NCI-H2196 treated with DMSO at 0.1 percent for 48 hours (cell line): ENCODE results near the gene NPHS2.

ENCODE experiments used
- DNase-seq: peaks from one replicate; lab custom pipeline; 2025; ENCODE audit not compliant: unreplicated experiment; lab: John Stamatoyannopoulos, UW

NPHS2 gene

DNA sequence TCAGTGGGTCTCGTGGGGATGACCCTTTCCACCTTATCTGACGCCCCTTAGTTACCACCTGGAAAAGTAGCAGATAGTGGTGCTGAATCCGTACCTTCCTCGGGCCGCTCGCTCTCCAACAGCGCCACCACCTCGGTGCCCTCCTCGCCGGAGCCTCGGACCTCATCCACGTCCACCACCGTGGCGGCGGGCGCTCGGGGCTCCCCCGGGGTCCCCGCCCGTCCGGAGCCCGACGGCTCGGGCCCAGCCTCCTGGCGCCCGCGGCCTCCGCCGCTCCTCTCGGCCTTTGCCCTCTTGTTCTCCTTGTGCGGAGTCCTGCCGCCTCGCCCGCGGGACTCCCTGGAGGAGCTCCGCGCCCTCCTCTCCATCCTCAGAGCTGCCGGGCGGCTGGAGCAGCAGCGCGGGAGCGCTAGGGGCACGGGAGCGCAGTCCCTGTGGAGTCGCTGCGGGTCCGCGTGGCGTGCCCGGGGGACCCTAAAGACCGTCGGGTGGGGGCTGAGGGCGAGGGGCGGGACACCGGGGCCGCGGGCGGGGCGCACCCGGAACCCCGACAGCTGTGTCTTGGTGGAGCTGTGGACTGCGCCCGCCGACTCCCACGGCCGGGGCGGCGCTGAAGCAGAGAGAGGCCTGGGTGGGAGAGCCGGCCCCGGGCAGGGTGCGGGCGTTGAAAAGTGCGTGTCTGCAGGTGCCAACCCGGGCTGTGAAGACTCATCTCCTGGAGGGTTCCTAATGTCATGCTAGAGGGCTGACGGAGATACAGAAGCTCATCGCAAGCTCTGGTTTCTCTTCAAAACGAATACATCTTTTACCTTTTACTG is at the start of gene NPHS2:
Gene NPHS2 (minus strand): TSS at position 452 of the 818 bp plus-strand sequence. CDS start 84 bp downstream, at position 368.
- no peak for DNase-seq

DNA sequence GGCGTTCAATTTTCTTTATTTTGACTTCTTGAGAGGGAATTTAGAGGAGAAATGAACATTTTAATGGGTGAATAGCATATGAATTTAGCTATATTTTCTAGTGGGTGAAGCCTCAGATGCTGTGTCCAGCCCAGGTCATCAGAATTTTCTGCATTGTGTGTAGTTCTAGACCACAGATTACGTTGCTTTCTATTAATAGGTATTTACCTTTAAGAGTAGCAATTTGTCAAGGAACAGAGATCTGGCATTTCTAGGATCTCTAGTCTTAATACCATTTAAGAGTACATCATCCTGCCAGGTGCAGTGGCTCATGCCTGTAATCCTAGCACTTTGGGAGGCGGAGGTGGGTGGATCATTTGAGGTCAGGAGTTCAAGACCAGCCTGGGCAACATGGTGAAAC is 36.6 kb upstream of the NPHS2 start:
- no peak for DNase-seq

DNA sequence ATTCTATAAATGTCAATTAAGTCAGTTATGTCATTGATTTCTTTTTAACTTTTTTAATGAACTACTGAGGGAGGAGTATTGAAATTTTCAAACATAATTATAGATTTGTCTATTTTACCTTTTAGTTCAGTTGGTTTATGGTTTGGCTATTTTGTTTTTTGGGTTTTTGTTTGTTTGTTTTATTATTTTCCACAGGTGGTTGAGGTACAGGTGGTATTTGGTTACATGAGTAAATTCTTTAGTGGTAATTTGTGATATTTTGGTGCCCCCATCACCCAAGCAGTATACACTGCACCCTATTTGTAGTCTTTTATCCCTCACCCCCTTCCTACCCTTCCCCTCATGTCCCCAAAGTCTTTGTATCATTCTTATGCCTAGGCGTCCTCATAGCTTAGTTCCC is 25.3 kb upstream of the NPHS2 start:
- DNase-seq = no peak

DNA sequence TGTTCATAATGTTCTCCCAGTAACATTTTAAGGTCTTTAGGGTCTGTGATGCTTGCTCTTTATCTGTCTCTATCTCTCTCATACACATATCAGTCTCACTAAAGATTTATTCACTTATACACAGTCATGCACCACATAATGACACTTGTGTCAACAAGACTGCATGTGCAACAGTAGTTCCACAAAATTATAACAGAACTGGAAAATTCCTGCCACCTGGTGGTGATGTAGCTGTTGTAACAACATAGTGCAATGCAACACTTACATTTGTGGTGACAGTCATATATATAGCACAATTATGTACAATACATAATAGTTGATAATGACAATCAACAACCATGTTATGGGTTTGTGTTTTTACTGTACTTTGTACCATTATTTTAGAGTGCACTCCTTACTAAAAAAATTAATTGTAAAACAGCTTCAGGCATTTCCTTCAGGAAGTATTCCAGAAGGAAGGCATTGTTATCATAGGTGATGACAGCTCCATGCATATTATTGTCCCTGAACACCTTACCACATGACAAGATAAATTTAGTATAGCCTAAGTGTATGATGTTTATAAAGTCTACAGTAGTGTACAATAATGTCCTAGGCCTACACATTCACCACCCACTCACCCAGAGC is 24.0 kb upstream of the NPHS2 start:
- no peak for DNase-seq

DNA sequence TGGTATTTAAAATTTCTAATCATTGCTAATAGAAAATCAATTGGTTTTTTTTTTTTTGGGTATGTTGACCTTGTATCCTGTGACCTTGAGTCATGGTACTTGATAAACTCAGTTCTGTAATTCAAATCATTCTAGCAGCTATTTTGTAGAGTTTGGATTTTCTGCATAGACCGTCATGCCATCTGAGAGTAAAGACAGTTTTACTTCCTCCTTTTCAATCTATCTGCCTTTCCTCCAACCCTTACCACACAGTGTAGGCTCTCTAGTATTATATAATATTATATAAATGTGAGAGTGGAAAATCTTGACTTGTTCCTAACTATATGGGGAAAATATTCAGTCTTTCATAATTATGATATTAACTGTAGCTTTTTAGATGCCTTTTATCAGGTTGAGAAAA is 22.9 kb upstream of the NPHS2 start:
- no peak for DNase-seq

DNA sequence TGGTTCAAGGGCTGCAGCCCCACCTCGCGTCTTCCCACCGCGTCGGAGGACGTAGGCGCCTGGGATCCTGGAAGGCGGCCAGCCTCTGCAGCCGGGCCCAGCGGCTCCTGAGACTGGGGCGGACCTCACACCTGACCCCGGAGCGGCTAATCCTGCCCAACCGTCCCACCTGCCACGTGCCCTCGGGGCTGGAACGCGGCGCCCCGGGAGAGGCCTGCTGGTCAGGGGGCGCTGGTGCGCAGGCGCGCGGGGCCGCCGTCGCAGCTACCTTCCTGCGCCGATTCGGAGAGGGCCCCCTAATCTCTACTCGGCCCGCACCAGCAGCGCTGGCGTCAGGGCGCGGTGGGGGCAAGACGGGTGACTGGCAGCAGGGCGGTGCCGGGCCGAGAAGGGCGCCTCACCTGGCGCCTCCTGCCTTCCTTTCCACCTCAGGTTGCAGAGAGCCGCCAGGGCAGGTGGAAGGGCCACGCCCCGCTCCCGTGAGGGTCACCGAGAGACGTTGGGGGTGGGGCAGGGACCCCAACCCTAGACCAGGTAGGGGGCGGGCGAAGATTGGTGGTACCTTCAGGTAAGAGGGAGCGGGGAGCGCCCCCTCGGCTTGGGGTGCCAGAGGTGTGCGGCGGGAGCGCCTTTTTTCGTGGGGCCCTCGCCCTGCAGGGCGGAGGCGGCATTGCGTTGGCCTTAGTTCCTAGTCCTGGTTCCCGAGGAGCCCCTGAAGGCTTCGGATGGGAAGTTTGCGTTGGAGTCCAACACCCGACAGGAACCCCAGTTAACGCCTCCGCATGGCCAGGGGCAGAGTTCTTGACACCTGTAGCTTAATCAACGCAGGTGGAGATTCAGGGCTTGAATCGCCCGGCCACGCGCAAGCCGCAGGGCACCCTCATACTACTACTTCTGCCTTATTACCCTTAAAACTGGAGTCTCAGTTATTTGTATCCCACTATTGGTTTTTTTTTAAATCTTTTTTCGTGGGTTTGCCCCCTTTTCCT is 16.1 kb upstream of the NPHS2 start, which contains the start of gene TDRD5:
Gene TDRD5 (plus strand): TSS at position 241 of the 989 bp plus-strand sequence. CDS start 784 bp downstream, outside the sequence.
- no peak for DNase-seq

DNA sequence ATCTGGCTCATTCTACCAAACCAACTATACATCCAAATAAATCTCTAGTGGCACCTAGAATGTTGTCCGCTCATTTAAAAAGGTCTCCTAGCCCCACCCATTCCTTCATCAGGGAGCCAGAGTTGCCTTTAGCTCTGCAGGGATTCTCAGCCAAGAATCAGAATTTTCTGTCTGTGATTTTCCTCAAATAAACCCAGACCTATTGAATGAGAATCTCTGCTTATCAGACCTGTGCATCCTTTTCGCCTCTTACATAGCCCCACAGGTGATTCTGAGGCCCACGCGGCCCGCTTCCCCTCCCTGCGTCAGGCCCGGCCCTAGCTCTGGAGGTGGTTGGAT is 15.5 kb upstream of the NPHS2 start:
- DNase-seq = no peak

DNA sequence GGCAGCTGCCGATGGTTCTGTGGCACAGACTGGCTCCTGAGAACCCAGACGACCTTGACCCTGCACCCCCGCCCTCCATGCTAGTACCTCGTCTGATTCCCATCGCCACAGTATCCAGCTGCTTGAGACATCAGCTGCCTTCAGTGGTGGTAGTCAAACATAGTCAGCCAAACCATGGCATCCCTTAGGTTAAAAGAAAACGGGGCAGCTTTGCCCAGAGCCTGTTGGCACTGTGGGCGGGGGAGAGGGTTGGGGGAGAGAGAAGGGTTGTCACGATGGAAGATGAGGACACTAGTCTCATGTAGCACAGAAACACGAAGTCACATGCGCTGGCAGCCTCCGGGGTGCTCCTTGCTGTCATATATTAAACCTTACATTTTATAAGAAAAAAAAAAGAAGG is 14.9 kb upstream of the NPHS2 start:
- no peak for DNase-seq

DNA sequence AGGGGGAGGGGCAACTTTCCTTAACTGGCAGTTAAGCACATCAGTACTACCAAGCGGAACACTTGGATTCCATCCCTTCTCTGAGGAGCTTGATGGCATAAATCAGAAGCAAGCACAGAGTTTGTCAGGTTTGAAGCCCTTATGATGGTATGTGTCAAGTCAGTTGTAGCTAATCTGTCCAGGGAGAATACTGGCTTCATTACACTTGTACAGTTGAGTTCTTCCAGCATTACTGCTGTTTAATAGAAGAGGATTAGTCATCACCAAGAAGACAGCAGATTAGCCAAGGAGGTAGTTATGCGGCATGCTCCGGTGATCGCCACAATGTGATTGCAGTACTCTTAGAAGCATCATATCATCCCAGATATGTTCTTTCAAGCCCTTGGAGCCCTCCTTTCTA is 13.8 kb upstream of the NPHS2 start:
- DNase-seq = no peak

DNA sequence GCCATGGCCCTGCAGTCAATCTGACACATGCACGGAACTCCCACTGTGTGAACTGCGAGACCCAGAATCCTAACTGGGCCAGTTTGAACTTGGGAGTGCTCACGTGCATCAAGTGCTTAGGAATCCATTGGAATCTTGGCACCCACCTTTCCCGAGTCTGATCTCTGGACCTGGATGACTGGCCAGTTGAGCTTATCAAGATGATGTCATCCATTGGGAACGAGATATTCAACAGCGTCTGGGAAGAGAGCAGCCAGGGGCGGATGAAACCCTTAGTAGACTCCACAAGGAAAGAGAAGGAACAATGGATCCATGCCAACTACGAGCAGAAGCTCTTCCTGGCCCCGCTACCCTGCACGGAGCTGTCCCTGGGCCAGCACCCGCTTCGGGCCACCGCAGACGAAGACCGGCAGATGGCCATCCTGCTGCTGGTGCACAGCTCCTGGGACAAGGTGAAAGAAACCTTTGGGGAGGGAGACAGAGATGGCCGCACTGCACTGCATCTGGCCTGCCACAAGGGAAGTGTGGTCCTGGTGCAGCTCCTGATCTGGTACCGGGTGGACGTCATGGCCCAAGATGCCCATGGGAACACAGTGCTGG is 12.8 kb upstream of the NPHS2 start:
- DNase-seq = no peak

DNA sequence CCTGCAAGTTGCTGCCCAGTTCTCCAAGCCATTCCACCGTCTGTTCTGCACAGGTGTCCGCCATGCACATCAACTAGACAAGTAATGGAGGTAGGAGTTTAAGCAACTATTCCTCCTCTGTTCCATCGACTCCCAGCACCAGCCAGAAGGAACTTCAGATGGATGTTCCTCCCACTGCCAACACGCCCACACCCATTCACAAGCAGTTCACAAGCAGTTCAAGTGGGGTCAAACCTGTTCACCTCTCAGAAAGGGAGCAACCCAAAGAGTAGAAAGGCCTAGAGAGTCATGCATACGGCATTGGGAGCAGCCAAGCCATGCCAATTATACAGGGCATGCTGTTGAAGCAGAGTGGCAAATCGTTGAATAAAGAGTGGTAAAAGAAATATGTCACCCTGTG is 11.6 kb upstream of the NPHS2 start:
- no peak for DNase-seq

DNA sequence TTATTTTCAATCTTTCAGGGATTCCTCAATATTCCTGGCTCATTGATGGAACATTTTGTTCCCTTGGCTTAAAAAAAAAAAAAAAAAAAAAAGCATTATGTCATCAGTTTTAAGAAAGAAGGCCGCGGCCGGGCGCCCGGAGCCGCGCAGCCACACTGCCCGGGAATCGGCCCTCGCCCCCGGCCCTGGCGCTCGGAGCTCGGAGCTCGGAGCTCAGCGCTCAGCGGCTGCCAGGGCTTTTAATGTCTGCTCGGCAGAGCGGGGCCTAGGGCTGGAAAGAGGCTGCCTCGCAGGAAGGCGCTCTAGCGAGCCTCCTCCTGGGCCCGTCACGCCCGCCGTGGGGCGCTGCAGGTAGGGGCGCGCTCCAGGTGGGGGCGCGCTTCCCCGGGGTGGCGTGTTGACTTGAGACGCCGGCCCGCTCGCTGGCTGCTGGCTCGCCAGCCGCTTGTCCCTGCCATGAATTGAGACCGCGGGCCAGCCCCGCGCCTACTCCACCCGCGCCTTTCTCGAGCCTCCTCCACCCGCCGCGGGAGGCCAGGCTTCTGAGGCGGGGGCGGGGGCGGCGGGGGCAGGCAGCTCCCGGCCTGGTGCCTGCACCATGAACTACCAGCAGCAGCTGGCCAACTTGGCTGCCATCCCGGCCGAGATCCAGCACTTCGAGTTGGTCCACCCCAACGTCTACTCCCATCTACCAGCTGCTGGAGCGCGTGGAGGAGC is 10.5 kb upstream of the NPHS2 start:
- no peak for DNase-seq

DNA sequence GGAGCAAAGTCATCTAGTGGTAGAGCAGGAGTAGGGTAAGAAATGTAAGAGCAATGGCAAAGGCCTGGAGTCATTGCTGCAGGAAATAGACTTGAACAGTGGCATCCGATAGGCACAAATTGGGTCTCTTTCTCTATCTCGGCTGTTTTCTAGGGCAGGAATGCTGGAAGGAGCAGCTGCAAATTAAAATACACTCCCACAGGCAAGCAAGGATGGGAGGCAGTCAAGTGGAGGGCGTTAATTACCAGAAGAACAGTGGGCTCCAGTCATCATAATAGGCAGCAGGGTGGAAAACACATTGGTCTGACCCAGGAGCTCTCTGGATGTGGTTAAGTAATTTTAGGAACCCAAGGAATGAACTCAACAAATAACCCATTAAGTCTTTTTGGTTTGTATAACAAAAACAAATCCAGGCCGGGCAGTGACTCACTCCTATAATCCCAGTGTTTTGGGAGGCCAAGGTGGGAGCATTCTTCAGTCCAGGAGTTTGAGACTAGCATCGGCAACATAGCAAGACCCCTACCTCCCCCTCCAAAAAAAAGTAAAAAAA is 8.1 kb upstream of the NPHS2 start:
- DNase-seq = no peak

DNA sequence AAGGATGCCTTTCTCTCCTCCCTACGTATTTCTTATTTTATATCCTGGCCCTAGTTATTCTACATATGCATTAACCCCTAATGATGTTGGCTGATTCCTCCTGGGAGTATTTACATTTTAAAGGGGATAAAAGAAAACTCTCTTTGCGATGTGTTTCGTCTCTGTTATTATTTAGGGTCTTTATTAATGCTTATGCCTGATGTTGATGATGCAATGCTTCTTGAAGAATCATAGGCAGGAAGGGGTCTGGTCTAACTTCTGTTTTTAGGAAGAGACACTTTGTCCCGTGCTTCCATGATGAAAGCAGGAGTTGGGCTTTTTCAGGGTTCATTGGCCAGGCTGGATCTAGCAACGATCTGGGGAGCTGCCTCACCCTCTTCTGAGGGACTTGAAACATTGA is 761 bp upstream of the NPHS2 start:
- no peak for DNase-seq

DNA sequence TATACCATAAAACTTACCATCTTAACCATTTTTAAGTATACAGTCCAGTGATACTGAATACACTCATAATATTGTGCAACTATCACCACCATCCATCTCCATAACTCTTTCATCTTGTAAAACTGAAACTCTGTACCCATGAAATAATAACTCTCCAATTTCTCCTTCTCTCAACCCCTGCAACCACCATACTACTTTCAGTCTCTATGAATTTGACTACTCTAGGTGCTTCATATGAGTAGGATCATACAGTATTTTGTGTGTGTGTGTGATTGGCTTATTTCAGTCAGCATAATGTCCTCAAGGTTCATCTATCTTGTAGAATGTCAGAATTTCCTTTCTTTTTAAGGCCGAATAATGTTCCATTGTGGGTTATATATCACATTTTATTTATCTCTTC is 17.7 kb downstream of the NPHS2 start:
- no peak for DNase-seq

DNA sequence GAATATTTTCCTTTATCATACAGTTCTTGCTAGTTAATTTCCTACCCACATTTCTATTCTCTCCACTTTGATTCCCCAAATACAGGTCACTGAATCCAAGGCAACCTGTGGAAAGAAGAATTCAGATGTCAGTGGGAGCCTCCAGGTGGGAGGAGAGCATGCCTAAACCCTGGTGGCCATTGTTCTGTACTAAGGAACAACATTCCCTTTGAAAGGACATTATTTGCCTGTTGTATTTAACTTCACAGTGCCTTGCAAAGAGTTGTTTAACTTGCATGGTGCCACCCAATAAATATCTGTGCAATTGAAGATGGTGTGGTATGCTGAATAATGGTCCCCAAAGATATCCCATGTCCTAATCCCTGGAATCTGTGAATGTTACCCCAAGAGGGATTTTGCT is 21.3 kb downstream of the NPHS2 start:
- DNase-seq = no peak

DNA sequence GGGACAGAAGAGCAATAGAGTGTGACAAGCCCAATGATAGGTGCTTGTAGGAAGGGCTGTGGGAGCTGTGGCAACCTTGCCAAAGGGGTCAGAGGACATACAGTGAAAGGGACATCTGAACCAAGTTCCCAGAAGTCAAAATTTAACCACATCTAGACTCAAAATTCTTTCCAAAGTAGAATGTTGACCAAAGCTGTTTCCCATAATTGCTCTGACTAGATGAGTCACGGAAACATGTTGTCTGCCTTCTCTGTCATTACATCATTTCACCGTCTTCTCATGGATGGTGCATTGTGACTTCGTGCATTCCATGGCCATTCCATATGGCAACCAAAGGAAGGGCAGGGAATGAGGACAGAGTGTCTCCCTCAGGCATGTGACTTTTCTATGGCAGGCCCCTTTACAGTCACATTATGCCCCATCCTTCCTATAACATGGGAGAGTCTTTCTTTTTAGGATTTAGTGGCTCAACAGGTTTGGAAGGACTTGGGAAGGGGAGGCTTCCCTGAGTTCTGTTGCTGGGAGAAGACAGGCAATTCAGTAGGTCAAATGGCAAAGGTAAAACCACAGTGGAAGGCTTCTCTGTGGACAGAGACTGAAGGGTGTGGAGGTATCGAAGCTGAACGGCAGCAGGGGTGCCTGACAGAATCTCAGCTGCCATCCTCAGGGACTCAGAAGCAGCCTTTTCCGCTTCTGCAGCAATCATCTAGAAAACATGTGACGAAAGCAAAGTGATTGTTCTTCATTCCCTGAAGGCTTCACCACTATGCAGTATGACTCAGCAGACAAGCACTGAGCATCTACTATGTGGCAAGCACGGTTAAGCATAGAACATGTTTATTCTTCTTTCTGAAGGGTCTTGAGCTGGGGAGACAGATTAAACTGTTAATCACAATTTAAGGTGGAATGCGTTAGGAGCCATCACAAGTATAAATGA is 24.7 kb downstream of the NPHS2 start:
- no peak for DNase-seq

DNA sequence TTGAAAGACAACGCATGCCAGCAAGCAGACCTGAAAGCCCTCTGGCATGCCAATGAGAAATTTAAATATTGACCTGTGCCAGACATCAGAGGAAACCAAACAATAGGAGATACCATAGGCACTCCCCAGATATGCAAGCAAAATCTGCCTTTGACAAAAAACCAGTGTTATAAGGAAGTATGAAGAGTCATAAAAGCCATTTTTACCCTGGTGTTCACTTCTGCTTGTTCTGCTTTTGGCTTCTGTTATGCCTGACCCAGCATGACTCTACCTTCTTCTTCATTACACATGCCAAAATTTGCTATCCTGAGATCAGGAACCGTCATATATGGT is 26.4 kb downstream of the NPHS2 start:
- DNase-seq = no peak

DNA sequence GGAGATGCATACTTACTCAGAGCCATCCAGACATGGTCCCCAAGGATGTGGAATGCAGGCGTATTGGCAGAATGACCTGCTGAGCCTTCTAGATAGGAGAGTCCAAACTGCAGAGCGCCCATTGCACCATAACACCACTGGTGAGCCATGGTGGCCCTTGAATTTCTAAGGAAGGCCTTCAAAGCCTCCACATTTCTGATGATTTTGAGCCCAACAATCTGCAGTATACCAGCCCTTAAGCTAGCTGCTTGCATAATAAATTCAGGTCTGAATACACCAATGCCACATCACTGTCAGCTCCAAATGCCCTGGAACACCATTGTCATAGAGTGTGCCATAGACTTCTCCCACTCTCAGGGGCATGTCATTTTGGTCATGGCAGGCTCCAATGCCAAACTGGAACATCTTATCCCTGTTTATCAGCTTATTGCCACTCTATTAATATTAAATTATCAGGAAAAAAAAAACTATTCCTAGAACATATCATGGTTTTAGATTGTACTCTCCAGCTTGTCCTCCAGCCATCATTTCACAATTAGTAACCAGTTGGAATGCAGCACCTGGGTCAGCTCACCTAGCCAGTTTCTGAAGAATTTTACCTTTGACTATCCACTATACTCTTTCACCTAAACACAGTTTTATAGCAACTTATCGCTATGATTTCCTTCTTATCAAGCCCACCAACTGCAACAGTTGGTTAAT is 26.9 kb downstream of the NPHS2 start:
- DNase-seq = no peak
